Measurements from ENCODE around the gene ZC3HAV1L.
"Not testable (repeated sequence)": the region's sequence is repeated elsewhere in the genome, so short reads cannot be mapped to it uniquely, and the experiment has no call there.

ZC3HAV1L gene

DNA sequence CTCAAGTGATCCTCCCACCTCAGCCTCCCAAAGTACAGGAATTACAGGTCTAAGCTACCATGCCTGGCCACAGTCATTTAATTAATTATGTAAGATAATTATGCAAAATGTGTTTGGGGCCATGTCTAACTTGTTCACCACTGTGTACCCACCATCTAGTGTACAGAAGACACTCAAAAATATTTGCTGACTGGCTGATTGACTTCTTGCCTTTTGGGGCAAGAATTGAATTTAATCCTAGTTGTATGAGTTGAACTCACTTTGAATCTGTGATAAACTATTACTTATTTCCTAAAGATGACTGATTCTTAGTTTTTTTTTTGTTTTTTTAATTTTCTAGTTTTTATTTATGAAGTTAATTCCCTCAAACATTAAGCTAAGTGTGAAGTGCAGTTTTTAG lies 15.8 kb upstream of the ZC3HAV1L start:
- DNase-seq: no peak

DNA sequence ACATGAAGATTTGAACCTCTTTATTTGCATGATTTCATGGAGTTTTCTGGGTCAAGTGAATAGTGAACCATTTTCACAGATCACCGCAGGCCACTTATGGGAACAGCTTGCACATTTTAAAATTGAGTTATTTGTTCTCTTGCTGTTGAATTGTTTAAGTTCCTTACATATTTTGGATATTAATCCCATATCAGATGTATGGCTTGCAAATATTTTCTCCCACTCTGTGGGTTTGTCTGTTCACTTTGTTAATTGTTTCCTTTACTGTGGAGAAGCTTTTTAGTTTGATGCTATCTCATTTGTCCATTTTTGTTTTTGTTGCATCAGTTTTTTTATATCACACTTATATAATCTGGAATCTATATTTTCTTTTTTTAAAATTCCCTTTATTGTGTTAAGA lies 14.1 kb upstream of the ZC3HAV1L start:
- DNase-seq: no peak

DNA sequence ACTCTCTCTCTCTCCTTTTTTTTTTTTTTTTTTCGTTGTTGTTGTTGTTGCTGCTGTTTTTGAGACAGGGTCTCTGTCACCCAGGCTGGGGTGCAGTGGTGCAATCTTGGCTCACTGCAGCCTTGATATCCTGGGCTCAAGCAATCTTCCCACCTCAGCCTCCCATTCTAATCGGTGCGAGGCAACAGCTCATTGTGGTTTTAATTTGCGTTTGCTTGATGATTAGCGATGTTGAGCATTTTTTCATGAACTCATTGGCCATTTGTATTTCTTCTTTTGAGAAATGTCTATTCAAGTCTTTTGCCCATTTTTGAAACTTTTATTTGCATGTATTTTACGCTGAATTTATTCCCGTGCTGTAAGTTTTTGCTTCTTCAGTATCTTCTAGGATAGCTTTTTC lies 13.3 kb upstream of the ZC3HAV1L start:
- DNase-seq: no peak

DNA sequence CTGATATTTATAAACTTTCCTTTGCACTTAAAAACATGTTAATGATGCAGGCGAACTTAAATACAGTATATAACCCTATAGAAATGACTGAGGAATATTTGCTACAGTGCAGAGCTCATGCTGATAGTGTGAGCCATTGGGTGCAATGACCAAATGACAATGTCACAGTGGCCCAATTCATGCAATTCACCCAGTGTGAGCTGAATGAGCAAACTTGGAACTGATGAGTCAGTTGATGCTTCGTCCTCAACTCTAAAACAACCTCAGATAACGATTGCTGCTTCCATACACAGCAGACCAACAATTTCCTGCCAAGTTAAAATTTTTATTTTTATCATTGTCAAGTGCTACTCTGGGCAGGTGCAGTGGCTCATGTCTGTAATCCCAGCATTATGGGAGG lies 12.1 kb upstream of the ZC3HAV1L start:
- no peak for DNase-seq

DNA sequence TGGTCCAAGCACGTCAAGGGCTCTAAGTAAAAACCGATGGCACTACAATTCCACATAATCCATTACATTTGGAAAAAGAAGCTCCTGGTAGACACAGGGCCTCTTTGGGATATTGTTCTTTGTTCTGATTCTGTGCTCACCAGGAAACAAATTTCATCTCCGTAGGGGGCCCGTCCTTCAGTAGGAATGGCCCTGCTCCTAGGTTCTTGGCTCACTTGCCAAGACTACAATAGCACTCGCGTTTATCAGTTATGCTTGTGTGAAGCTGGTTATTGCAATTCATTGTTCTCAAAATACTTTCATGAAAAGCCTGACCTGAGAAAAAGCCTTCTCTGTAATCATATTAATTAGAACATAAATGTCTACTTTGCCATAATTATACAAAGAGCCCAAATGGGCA lies 10.3 kb upstream of the ZC3HAV1L start:
- no peak for DNase-seq

DNA sequence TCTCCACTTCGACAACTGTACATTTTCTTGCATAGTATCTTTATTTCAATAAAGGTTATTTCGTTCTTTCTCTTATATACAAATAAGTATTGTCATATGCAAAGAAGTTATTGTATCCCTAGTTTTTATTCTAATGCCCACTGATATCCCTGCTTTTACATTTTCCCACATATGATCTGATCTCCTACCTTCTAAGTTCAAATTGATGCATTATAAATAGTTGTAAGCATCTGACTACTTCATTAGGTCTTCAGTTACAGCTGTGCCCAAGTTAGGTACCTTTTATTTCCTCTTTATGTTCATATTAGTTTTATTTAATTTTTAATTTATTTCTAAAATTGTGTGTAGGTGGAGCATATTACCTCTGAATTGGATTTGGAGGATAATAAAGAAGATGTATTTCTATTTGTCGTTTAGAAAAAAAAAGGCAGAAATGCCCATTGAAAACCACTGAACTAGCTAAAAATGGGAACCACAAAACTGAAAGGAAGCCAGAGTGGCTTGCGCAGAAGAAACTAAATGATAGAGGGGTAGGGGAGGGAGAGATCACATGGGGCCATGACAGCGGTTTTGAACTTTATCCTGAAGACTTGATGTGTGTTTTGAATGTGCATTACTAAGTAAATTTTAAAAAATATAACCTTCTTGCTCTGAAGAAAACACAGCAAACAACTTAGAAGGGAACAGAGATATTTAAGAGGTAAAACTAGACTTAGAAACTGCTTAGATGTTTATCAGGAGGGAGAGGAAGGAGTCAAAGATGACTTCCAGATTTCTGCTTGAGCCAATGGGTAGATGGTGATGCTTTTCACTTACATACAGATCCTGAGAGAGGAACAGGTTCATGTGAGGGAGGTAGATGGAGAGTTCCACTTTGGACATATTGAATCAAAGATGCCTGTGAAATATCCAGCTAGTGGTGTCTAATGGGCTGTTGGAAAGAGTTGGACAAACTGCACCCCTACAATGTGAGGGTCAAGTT lies 9.3 kb upstream of the ZC3HAV1L start:
- no peak for DNase-seq

DNA sequence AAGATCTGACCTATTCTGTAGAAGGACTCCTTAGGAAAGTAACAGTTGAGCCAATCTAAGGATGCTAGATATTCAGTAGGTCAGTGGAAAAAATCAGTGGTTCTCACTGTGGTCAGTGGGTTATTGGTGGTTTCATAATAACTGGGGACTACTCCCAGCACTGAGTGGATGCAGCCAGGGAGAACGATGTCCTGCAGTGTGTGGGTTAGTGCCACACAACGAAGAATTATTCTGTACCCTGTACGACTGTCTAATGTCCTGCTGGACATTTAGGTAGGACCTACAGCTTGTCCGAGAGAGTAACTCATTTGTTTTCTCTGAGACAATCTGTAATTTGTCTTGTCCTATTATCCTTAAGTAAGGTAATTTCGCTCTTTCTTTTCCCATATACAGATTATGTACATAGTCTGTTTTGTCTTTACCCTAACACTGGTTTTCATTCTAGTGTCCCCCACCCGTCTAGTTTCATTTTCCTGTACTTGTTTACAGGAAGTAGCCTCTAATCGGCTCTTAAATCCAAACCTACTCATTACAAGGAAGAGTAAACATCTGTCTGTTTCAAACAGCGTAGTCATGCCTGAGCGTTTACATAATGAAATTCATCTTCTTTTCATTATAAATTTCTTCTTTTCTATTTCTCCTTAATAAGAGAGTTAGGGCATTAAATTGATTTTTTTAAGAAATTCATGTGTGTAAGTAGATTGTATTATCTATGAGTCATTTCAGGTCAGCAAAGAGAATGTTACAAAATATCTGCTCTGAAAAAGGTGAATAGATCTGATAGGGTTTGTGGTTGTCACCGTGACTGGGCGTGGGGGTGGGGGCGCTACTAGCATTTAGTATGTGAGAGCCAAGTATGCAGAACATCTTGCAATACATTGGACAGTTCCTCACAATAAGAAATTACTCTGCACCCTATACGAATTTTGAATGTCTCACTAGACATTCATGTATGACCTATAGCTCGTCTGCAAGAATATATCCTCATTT lies 8.3 kb upstream of the ZC3HAV1L start:
- DNase-seq: peak; percentile 63 to 74

DNA sequence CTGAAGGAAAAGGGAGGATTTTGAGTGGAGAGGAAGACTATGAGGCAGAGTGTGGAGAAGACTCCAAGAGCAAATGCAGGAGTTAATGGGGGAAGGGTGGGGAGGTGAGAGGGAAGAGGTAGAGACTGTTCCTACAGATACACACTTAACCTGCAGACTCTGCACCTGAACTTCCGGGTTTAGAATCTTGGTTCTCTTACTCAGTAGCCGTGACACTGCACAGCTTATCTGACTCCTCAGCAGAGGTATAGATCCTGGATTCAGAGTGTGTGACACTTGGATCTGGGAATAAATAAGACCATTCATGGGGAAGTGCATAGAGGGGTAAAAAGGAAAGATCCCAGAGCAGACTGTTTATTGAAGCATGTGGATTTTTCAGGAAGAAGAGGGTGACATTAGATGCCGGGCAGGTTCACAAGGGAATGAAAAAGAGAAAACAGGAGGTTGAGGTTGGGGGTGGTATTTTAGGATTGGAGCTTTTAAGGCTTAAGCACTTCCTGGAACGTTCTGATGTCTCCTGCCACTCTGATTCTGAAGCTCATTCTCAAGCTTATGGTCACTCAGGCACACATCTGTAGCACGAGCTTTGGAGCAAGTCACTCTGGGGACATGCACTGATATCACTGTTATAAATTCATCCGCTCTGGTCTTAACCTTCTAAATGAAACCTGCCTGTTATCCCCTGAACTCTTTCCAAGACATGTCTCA lies 5.7 kb upstream of the ZC3HAV1L start:
- no peak for DNase-seq

DNA sequence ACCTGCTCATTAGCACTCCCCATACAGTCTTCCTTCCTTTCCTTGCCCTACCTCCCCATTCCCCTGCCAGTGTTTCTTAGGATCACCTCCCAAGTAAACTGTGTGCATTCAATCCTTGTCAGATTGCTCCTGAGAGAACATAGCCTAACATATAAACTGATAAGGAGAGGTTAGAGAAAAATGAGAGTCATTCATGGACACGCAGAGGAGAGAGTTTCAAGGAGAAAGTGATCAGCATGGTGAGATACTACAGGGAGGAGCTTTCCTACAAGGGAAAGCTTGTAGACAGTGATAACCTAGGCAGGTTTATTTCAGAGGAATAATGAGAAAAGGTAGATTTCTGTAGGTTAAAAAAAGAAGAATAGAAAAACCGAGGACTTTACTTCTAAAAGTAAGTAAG lies 2.8 kb upstream of the ZC3HAV1L start:
- DNase-seq: no peak

DNA sequence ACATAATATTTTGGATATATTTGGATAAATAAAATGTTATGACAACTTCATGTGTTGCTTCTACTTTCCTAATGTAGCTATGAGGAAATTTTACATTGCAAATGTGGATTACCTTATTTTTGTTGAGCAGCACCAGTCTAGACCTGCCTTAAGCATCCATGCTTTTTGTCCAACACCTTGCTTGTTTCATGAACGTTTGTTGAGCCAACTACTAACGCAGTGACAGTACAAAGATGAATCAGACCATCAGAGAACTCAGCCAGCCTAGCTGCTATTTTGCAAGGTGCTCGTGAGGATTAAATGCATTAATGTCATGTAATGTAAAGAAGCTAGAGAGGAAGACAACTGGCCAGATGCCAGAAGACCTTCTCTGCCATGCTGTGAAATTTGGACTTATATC lies 1.1 kb upstream of the ZC3HAV1L start:
- DNase-seq: no peak

DNA sequence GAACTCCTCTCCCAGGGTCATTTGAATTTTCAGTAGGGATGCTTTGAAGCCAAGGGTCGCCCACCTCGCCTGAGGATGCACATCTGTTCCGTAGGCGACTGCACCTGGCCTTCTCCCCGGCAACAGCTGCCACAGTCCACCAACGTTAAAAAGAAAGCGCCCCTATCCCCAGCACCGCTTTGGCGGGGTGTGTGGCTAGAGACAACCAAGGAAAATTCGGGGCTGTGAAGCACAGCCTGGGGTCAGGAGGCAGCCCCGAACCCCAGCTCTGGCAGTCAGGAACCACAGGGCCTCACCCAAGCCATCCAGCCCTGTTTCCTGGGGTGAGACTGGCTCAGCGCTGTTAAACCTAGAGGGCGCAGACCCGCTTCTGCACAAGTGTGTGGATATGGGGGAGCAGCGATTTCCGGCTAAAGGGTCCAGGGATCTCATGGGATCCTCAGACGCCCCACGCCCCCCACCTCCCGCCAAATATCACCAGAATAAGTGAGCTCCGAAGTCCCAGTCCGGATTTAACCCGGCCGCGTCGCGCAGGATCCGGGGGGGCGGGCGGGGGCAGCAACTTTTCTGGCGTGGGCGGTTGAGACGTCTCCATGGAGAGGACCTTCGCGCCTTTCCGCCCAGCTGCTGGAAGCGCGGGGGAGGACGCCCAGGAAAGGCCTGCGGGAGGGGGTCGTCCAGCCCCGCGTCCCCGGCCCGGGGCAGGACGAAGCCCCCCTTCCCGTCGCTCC lies 822 bp downstream of the ZC3HAV1L start:
- DNase-seq: peak; percentile 38 to 40

DNA sequence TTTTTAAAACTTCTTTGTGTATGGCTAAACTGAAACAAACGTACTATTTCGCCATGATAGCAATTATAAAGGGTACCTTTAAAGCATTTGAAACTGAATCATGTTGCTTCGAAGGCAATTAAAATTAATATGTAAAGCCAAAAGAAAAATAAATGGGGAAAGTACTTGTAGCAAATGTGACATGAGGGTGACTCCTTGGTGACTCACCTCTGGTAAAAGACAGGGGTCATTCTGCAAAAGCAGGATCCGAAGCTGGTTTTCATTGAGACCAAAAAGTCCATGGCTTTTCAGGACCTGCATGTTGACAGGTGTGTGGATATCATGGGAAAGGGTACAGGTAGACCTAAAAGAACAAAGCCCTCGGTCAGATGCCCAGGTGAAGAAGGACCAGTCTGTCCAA lies 1.5 kb downstream of the ZC3HAV1L start:
- no peak for DNase-seq

DNA sequence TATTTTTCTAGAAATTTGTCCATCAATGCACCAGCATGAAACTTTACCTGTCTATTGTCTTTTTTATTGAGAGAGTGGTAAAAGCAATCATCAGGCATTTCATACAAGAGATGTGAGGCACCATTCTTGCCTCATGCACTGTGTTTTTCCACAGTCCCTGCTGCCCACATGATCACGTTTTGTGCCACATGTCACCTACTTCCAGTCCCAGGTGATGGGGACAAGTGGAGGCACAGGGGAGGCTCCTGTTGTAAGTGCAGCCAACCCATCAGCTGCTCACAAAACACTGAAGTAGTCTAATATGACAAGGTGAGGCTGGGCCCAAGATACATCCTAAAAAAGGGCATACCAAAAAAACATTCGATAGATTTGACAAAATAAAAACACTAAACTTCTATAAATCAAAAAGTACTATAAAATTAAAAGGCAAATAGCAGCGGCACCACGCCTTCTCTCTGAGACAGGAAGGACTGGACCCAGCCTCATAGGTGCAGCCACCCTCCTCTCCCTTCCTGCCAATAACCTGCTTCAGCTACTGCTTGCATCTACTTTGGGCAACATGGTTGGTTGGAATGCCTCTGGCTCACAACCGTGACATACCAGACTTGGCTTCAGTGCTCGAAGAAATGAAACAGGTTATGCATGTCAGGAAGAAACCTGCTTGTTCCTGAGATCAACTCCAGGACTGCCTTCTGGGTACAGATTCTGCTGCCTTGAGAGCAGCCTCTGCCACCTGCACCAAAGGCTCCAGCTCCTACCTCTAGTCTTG lies 2.3 kb downstream of the ZC3HAV1L start:
- DNase-seq: no peak

DNA sequence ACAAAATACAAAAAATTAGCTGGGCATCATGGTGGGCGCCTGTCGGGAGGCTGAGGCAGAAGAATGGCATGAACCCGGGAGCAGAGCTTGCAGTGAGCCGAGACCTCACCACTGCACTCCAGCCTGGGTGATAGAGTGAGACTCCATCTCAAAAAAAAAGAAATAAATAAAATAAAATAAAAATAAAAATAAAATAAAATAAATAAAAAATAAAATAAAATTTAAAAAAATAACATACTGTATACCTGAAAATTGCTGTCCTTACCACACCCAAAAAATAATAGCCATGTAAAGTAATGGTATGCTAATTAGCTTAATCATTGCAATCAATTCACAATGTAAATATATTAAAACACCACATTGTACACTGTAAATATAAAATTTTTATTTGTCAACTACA lies 3.4 kb downstream of the ZC3HAV1L start:
- no peak for DNase-seq

DNA sequence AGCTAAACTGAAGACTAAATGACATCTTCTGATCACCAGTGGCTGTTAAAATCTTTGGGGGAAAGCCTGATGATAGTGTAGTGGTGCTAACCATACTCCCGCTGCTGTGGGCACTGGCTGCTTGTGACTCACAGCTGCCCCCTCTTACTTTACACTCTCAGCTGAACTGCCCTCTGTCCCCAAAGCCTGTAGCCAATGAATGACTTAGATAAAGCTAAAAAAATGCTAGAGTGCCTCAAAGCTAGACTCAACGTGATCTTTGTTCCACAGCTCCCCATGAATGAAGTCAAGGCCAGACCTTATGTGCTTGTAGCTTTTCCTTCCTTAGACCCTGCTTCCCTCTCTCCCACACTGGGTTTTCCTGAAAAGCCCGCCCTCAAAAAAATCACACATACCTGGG lies 6.5 kb downstream of the ZC3HAV1L start:
- DNase-seq: no peak

DNA sequence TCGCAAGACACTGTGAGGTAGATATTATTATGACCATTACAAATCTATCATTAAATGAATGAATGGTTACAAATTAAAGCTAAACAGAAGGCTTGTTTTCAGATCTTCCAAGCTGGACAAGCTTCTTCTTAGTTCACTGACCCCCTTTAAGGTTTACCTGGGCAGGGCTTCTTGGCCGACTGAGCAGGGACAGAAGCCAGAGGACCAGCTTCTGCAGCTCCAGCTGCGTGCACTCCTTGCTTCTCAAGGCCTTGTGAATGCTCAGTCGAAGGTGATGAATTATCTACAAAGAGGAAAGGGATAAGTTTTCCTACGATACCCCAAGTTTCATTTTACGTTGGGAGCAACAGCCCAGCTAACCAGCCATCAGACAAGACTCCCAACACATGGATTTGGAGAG lies 9.3 kb downstream of the ZC3HAV1L start:
- DNase-seq: no peak

DNA sequence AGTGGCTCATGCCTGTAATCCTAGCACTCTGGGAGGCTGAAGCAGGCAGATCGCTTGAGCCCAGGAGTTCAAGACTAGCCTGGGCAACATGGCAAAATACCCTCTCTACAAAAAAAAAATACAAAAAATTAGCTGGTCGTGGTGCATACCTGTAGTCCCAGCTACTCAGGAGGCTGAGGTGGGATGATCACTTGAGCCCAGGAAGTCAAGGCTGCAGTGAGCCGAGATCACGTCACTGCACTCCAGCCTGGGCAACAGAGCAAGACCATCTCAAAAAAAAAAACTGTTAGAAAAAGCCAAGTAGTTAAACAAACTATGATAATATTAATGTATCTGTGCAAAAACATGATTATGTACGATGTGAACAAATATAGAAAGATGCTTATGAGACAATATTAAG lies 10.0 kb downstream of the ZC3HAV1L start:
- not testable (repeated sequence) for DNase-seq

DNA sequence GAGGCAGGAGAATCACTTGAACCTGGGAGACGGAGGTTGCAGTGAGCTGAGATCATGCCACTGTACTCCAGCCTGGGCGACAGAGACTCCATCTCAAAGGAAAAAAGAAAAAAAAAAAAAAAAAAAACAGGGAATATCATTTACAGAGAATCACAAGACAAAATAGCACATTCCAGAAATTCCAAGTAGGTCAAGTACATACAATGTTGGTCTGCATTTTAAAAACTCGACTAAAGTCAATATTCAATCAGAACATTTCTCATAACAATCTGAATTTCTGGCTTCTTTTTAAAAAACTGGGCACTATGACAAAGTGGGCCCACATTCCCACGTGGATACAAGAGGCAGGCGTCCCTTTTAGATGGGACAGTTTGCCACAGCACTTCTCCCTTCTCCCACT lies 12.8 kb downstream of the ZC3HAV1L start:
- no peak for DNase-seq

DNA sequence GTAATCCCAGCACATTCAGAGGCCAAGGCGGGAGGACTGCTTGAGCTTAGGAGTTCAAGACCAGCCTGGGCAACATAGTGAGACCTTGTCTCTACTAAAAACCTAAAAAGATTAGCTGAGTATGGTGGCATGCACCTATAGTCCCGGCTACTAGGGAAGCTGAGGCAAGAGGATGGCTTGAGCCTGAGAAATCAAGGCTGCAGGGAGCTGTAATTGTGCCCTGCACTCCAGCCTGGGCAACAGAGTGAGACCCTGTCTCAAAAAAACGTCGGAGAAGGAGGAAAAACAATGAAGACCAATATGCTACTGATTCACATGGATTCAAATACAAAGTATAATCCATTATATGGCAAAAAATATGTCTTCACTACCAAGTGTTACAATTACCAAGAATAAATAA lies 13.6 kb downstream of the ZC3HAV1L start:
- no peak for DNase-seq

DNA sequence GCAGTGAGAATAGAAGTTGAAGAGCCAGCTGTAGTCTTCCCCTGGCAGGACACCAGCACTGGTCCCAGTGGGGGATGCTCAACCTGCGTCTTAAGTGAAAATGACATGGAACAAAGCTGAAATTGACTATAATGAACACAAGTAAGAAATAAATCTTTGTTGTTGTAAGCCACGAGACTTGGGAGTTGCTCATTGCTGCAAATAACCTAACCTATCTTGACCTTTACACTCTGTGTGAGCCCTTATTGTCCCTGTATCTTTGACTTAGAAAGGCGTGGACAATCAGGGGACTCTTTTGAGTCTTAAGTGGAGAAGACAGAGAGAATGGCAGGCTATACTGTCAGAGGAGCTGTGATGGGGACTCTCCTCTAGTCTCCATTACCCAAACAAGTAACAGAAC lies 16.9 kb downstream of the ZC3HAV1L start:
- no peak for DNase-seq

DNA sequence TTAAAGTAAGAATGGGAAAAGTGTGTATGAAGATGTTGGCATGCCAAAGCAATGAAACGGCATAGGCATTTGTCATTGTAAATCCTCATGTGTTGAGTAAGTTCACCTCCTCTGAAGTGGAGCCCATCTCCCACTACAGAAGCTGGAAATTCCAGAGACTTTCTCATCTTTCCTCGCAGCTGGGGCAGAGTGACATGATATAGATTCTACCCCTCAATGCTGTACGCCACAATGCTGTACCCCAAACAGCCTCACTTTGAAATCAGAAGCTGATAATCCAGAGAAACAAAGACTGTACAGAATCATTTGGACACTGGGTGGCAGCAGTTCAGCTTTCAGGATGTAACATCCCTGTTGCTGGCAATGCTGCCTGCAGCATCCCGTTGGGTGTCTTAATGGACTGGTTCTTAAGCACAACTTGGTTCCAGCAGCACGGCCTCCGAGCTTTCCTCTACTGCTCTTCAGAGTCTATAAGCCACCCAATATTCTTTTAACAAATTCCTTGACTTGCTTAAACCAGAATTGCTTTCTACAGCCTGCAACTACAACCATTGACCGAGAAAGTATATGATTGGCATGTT lies 18.8 kb downstream of the ZC3HAV1L start:
- peak; percentile 43 to 50 for DNase-seq

Measured in stimulated activated CD4-positive, alpha-beta T cell treated with anti-CD3 and anti-CD28 coated beads, Interleukin-4, amount 100 ng/mL, for 4 hours (primary cell).